Thymus (tissue), 11 donors: ENCODE data around the gene RABGAP1L. TPM values are rescaled to one million over a fixed set of nuclear protein-coding genes. Genes with fewer than 3 reads are reported as not detected.
"Not testable (repeated sequence)": the region's sequence is repeated elsewhere in the genome, so short reads cannot be mapped to it uniquely, and the experiment has no call there.

Source experiments
- DNase-seq, 9 donors: peaks; one replicate each; pipeline ENCODE4 v3.0.0-alpha.2; 2013; ENCODE audit warnings: low spot score in 9 of 9, low read depth in 6 of 9, missing footprints in 1 of 9
- H3K27ac ChIP-seq, 2 donors: one replicate each; pipeline ENCODE4 v1.5.1; 2013; ENCODE audit warnings: control low read depth in 1 of 2, low read depth in 1 of 2, low read length in 1 of 2, mild to moderate bottlenecking in 1 of 2, moderate library complexity in 1 of 2
- H3K27me3 ChIP-seq, 2 donors: one replicate each; pipeline ENCODE4 v1.5.1; 2013; ENCODE audit warnings: low read length in 1 of 2; ENCODE audit not compliant: control insufficient read depth in 2 of 2, insufficient read depth in 1 of 2
- H3K36me3 ChIP-seq, 2 donors: one replicate each; pipeline ENCODE4 v1.5.1; 2013; ENCODE audit warnings: low read length in 1 of 2, mild to moderate bottlenecking in 1 of 2, moderate library complexity in 1 of 2; ENCODE audit not compliant: control insufficient read depth in 2 of 2, insufficient read depth in 2 of 2
- H3K4me1 ChIP-seq, 2 donors: one replicate each; pipeline ENCODE4 v1.5.1; 2013; ENCODE audit warnings: low read length in 2 of 2; ENCODE audit not compliant: control insufficient read depth in 2 of 2, insufficient read depth in 2 of 2
- H3K4me3 ChIP-seq, 2 donors: one replicate each; pipeline ENCODE4 v1.5.1; 2013; ENCODE audit warnings: low read length in 2 of 2, control low read depth in 1 of 2, mild to moderate bottlenecking in 1 of 2
- H3K9me3 ChIP-seq, 2 donors: one replicate each; pipeline ENCODE4 v1.5.1; 2013; ENCODE audit warnings: low read length in 1 of 2, mild to moderate bottlenecking in 1 of 2; ENCODE audit not compliant: control insufficient read depth in 2 of 2, insufficient read depth in 1 of 2
- WGBS: extraction: QIAGEN DNeasy Blood & Tissue Kit; methylation state at CpG from one replicate; pipeline ENCODE4 v1.1.7; 2013; 5-methylcytosine and 5-hydroxymethylcytosine counted together
- polyA plus RNA-seq: library from polyadenylated mRNA; stranded (reverse); fragments of 200-250 nt; gene quantifications from one replicate; pipeline ENCODE4 v1.2.3, GENCODE V29; 2013
- total RNA-seq: library from RNA; stranded (reverse); fragments of 120-200 nt; gene quantifications from one replicate; pipeline ENCODE4 v1.2.4, GENCODE V29; 2013
- donor health status: healthy.

Gene RABGAP1L
- total and polyA plus RNA-seq, 2 donors: 30.6 to 37.4 TPM

GRCh38 chr1:174238845-174239501, 79.7 kb downstream of the RABGAP1L start:
- WGBS: 94% methylated on average over 29 of the region's 31 CpGs
- H3K27me3 ChIP-seq, H3K4me3 ChIP-seq, H3K4me1 ChIP-seq, DNase-seq, H3K36me3 ChIP-seq, H3K27ac ChIP-seq, H3K9me3 ChIP-seq: not testable (repeated sequence)

- 100% methylated on average over 1 of the region's 1 CpG for WGBS
- Histone ChIP-seq H3K4me1 (no peaks in the 10 kb centered on the region), H3K4me3 (no peak overlapping the region), H3K27me3 (no peaks in the 10 kb centered on the region), H3K36me3 (peaks cover 3 to 9% of the 10 kb centered on the region in 2 donors), H3K27ac (no peak overlapping the region), H3K9me3 (no peaks in the 10 kb centered on the region)
- no peak for DNase-seq
Measured at GRCh38 chr1:174239541-174239940, 80.2 kb downstream of the RABGAP1L start.

- H3K9me3 ChIP-seq: no peaks in the 10 kb centered on the region
- no peaks in the 10 kb centered on the region for H3K27me3 ChIP-seq
- H3K36me3 ChIP-seq: peaks cover 7 to 10% of the 10 kb centered on the region in 2 donors
- over 99% methylated on average over 2 of the region's 2 CpGs for WGBS
- no peak overlapping the region for H3K4me3 ChIP-seq
- H3K4me1 ChIP-seq: no peaks in the 10 kb centered on the region
- DNase-seq: no peak
- no peak overlapping the region for H3K27ac ChIP-seq
Measured at GRCh38 chr1:174242856-174243255, 83.5 kb downstream of the RABGAP1L start.

GRCh38 chr1:174243451-174244000, 84.2 kb downstream of the RABGAP1L start:
- Histone ChIP-seq H3K27me3 (no peaks in the 10 kb centered on the region), H3K4me3 (no peak overlapping the region), H3K9me3 (no peaks in the 10 kb centered on the region), H3K4me1 (no peaks in the 10 kb centered on the region), H3K27ac (no peak overlapping the region), H3K36me3 (peaks cover 7 to 10% of the 10 kb centered on the region in 2 donors)
- no peak for DNase-seq
- WGBS: 80% methylated on average over 3 of the region's 3 CpGs

GRCh38 chr1:174244017-174244416, 84.7 kb downstream of the RABGAP1L start:
- no peak for DNase-seq
- no peak overlapping the region for H3K4me3 ChIP-seq
- no peaks in the 10 kb centered on the region for H3K27me3 ChIP-seq
- peaks cover 7 to 10% of the 10 kb centered on the region in 2 donors for H3K36me3 ChIP-seq
- no peak overlapping the region for H3K27ac ChIP-seq
- H3K9me3 ChIP-seq: no peaks in the 10 kb centered on the region
- 98% methylated on average over 5 of the region's 5 CpGs for WGBS
- no peaks in the 10 kb centered on the region for H3K4me1 ChIP-seq

GRCh38 chr1:174247472-174247871, 88.2 kb downstream of the RABGAP1L start:
- Histone ChIP-seq H3K36me3 (peaks cover 7% of the 10 kb centered on the region in 2 donors), H3K9me3 (no peaks in the 10 kb centered on the region), H3K27ac (no peak overlapping the region), H3K27me3 (no peaks in the 10 kb centered on the region), H3K4me1 (no peaks in the 10 kb centered on the region), H3K4me3 (no peak overlapping the region)
- WGBS: 98% methylated on average over 4 of the region's 4 CpGs
- DNase-seq: no peak

GRCh38 chr1:174248041-174248440, 88.7 kb downstream of the RABGAP1L start:
- H3K4me3 ChIP-seq: no peak overlapping the region

GRCh38 chr1:174256386-174256785, 97.1 kb downstream of the RABGAP1L start:
- H3K27ac ChIP-seq, H3K4me1 ChIP-seq, H3K36me3 ChIP-seq, H3K4me3 ChIP-seq, DNase-seq, H3K9me3 ChIP-seq, H3K27me3 ChIP-seq: not testable (repeated sequence)
- WGBS: 98% methylated on average over 14 of the region's 14 CpGs

More at GRCh38 chr1:174248041-174248440, 88.7 kb downstream of the RABGAP1L start:
- peaks cover 4 to 7% of the 10 kb centered on the region in 2 donors for H3K36me3 ChIP-seq
- H3K27ac ChIP-seq: no peak overlapping the region
- H3K27me3 ChIP-seq: no peaks in the 10 kb centered on the region
- H3K4me1 ChIP-seq: no peaks in the 10 kb centered on the region
- no peaks in the 10 kb centered on the region for H3K9me3 ChIP-seq
- DNase-seq: no peak

GRCh38 chr1:174258148-174258550, 98.8 kb downstream of the RABGAP1L start:
- H3K27me3 ChIP-seq: no peaks in the 10 kb centered on the region
- 64% methylated on average over 1 of the region's 1 CpG for WGBS
- H3K9me3 ChIP-seq: no peaks in the 10 kb centered on the region
- H3K36me3 ChIP-seq: no peaks in the 10 kb centered on the region
- H3K4me1 ChIP-seq: no peaks in the 10 kb centered on the region
- DNase-seq: peak in 8 of 9 donors; percentile 11 to 67 (median 20)
- H3K4me3 ChIP-seq: no peak overlapping the region
- H3K27ac ChIP-seq: no peak overlapping the region
